A673 (cell line): ENCODE results near the gene ZNF672.

Experiments used
- EZH2 ChIP-seq: fragments of 200-600 bp; sonication (generic); IDR thresholded peaks from 2 replicates; pipeline ENCODE4 v1.6.1; 2017; ENCODE audit warnings: borderline replicate concordance, low read depth, mild to moderate bottlenecking, mixed read lengths, antibody characterized with exemption, low read length; ENCODE audit not compliant: poor library complexity, severe bottlenecking
- TF ChIP-seq, protein P1 (sequence below): fragments of 300-800, 200-600 bp; sonication (generic); conservative IDR thresholded peaks from 2 replicates; pipeline ENCODE4 v1.5.1; 2017; ENCODE audit warnings: low read depth, mild to moderate bottlenecking, antibody characterized with exemption, low read length, moderate library complexity, mixed read lengths

DNA sequence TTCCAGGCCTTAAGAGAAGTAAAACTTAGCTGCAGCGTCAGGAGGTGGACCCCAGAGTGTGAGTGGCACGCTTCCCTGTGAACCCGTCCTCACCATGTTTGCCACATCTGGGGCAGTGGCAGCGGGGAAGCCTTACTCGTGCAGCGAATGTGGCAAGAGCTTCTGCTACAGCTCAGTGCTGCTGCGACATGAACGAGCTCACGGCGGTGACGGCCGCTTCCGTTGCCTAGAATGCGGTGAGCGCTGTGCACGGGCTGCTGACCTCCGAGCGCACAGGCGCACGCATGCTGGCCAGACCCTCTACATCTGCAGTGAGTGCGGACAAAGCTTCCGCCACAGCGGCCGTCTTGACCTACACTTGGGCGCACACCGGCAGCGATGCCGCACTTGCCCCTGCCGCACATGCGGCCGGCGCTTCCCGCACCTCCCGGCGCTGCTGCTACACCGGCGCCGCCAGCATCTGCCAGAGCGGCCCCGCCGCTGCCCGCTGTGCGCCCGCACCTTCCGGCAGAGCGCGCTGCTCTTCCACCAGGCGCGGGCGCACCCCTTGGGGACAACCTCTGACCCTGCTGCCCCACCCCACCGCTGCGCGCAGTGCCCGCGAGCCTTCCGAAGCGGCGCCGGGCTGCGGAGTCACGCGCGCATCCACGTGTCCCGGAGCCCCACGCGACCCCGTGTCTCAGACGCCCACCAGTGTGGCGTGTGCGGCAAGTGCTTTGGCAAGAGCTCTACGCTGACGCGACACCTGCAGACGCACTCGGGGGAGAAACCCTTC, 9.3 kb downstream of the ZNF672 start:
- TF ChIP-seq, protein P1, sequence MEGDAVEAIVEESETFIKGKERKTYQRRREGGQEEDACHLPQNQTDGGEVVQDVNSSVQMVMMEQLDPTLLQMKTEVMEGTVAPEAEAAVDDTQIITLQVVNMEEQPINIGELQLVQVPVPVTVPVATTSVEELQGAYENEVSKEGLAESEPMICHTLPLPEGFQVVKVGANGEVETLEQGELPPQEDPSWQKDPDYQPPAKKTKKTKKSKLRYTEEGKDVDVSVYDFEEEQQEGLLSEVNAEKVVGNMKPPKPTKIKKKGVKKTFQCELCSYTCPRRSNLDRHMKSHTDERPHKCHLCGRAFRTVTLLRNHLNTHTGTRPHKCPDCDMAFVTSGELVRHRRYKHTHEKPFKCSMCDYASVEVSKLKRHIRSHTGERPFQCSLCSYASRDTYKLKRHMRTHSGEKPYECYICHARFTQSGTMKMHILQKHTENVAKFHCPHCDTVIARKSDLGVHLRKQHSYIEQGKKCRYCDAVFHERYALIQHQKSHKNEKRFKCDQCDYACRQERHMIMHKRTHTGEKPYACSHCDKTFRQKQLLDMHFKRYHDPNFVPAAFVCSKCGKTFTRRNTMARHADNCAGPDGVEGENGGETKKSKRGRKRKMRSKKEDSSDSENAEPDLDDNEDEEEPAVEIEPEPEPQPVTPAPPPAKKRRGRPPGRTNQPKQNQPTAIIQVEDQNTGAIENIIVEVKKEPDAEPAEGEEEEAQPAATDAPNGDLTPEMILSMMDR: no peak
- no peak for TF ChIP-seq EZH2
